ENCODE data around the gene FRMPD1.
"Not testable (repeated sequence)": the region's sequence is repeated elsewhere in the genome, so short reads cannot be mapped to it uniquely, and the experiment has no call there.

FRMPD1 gene

GRCh38 chr9:37650873-37651768 lies at the start of gene FRMPD1:
TSS of gene FRMPD1 (plus strand) at chr9:37650954. CDS start at chr9:37692642, 41,688 bp downstream.
- DNase-seq (ENCODE audit: low spot score) = peak; percentile 69

GRCh38 chr9:37602061-37602460 lies 48.7 kb upstream of the FRMPD1 start:
- not testable (repeated sequence) for DNase-seq (ENCODE audit: low spot score)

GRCh38 chr9:37602817-37603216 lies 47.9 kb upstream of the FRMPD1 start:
- no peak for DNase-seq (ENCODE audit: low spot score)

- no peak for DNase-seq (ENCODE audit: low spot score)
These were observed 46.5 kb upstream of the FRMPD1 start for GRCh38 chr9:37604296-37604695.

GRCh38 chr9:37608250-37608649 lies 42.5 kb upstream of the FRMPD1 start:
- DNase-seq (ENCODE audit: low spot score) = no peak

- DNase-seq (ENCODE audit: low spot score) = no peak
These were observed 40.9 kb upstream of the FRMPD1 start for GRCh38 chr9:37609735-37610397.

- no peak for DNase-seq (ENCODE audit: low spot score)
These were observed 39.7 kb upstream of the FRMPD1 start for GRCh38 chr9:37611014-37611413.

- DNase-seq (ENCODE audit: low spot score) = no peak
These were observed 38.8 kb upstream of the FRMPD1 start for GRCh38 chr9:37611961-37612360.

GRCh38 chr9:37617161-37617560 lies 33.6 kb upstream of the FRMPD1 start:
- DNase-seq (ENCODE audit: low spot score) = no peak

GRCh38 chr9:37617832-37618231 lies 32.9 kb upstream of the FRMPD1 start:
- DNase-seq (ENCODE audit: low spot score) = no peak

- no peak for DNase-seq (ENCODE audit: low spot score)
These were observed 31.9 kb upstream of the FRMPD1 start for GRCh38 chr9:37618817-37619216.

GRCh38 chr9:37619806-37620205 lies 30.9 kb upstream of the FRMPD1 start:
- no peak for DNase-seq (ENCODE audit: low spot score)

- no peak for DNase-seq (ENCODE audit: low spot score)
These were observed 30.4 kb upstream of the FRMPD1 start for GRCh38 chr9:37620396-37620795.

- DNase-seq (ENCODE audit: low spot score) = no peak
These were observed 29.3 kb upstream of the FRMPD1 start for GRCh38 chr9:37621273-37622121.

- no peak for DNase-seq (ENCODE audit: low spot score)
These were observed 28.3 kb upstream of the FRMPD1 start for GRCh38 chr9:37622462-37622861.

GRCh38 chr9:37623267-37623666 lies 27.5 kb upstream of the FRMPD1 start:
- DNase-seq (ENCODE audit: low spot score) = no peak

GRCh38 chr9:37624073-37624472 lies 26.7 kb upstream of the FRMPD1 start:
- no peak for DNase-seq (ENCODE audit: low spot score)

GRCh38 chr9:37625036-37625757 lies 25.6 kb upstream of the FRMPD1 start:
- no peak for DNase-seq (ENCODE audit: low spot score)

GRCh38 chr9:37625758-37626147 lies 25.0 kb upstream of the FRMPD1 start:
- DNase-seq (ENCODE audit: low spot score) = no peak

- DNase-seq (ENCODE audit: low spot score) = no peak
These were observed 24.0 kb upstream of the FRMPD1 start for GRCh38 chr9:37626708-37627292.

- no peak for DNase-seq (ENCODE audit: low spot score)
These were observed 18.3 kb upstream of the FRMPD1 start for GRCh38 chr9:37632479-37632878.
